GM12878 (cell line): ENCODE data around the gene FBXL19. TPM values are rescaled to one million over a fixed set of nuclear protein-coding genes. Genes with fewer than 3 reads are reported as not detected.

Experiments used
- ATAC-seq: fragments of 200-7000 bp; cut with Tn5 transposase; 3 replicates; pipeline ENCODE4 v1.9.1; 2020; ENCODE audit warnings: mild to moderate bottlenecking, moderate library complexity
- BruUV-seq: library from RNA; stranded (reverse); fragments of 400-500 nt; replicated peaks from 2 replicates; lab custom pipeline; 2021; lab: Mats Ljungman, UMichigan
- CTCF ChIA-PET: fragments of 300-600 bp; sonication (Branson Sonifier 250); formaldehyde crosslinking; extraction: SDS; loops from one replicate; lab custom pipeline; 2021; ENCODE audit warnings: inconsistent platforms; lab: Yijun Ruan, JAX
- POLR2A ChIA-PET: fragments of 350-600 bp; formaldehyde crosslinking; extraction: SDS; loops from one replicate; lab custom pipeline; 2021; ENCODE audit warnings: inconsistent platforms; lab: Charles Lee
- RAD21 ChIA-PET: fragments of 300-600 bp; sonication (Branson Sonifier 250); formaldehyde crosslinking; loops from one replicate; lab custom pipeline; 2023; ENCODE audit warnings: antibody characterized with exemption; ENCODE audit not compliant: unreplicated experiment; lab: Charles Lee
- SMC1A ChIA-PET: fragments of 300-600 bp; sonication (Branson Sonifier 250); formaldehyde crosslinking; loops from one replicate; lab custom pipeline; 2023; ENCODE audit not compliant: unreplicated experiment, uncharacterized antibody; lab: Charles Lee
- DNase-seq: peaks from one replicate; pipeline ENCODE4 v3.0.0-alpha.2; 2011; ENCODE audit warnings: low read depth, low spot score
- FAIRE-seq: peaks from 3 replicates; lab custom pipeline; 2011; peaks lifted over from hg19 to GRCh38; lab: Jason Lieb, UNC
- H2AFZ ChIP-seq: 2 replicates; pipeline ENCODE4 v1.6.0; 2011; ENCODE audit warnings: low read depth, low read length, control low read depth; ENCODE audit not compliant: control insufficient read depth
- H3K27ac ChIP-seq: 2 replicates; pipeline ENCODE4 v1.5.1; 2011; ENCODE audit warnings: control low read depth; ENCODE audit not compliant: control insufficient read depth, insufficient read depth
- H3K27me3 ChIP-seq, 2 experiments: replicated peaks in 1 of 2; 2 replicates each; pipeline versions ENCODE4 v1.6.0 to v1.6.1; 2011; ENCODE audit warnings: low read length in 1 of 2; ENCODE audit not compliant: control insufficient read depth in 2 of 2, insufficient read depth in 2 of 2
- H3K36me3 ChIP-seq, 2 experiments: 2 replicates each; pipeline ENCODE4 v1.5.1; 2011; ENCODE audit warnings: low read length in 1 of 2; ENCODE audit not compliant: control insufficient read depth in 2 of 2, insufficient read depth in 2 of 2
- H3K4me1 ChIP-seq: 2 replicates; pipeline ENCODE4 v1.6.1; 2011; ENCODE audit warnings: mild to moderate bottlenecking, low read length, moderate library complexity, mixed read lengths; ENCODE audit not compliant: control insufficient read depth, insufficient read depth
- H3K4me2 ChIP-seq: 2 replicates; pipeline ENCODE4 v1.6.0; 2011; ENCODE audit warnings: control low read depth; ENCODE audit not compliant: control insufficient read depth, insufficient read depth
- H3K4me3 ChIP-seq: fragments of 200-600 bp; sonication (generic); 2 replicates; pipeline ENCODE4 v1.5.1; 2016
- H3K79me2 ChIP-seq: 2 replicates; pipeline ENCODE4 v1.6.0; 2011; ENCODE audit warnings: low read length; ENCODE audit not compliant: control insufficient read depth, insufficient read depth
- H3K9ac ChIP-seq: 2 replicates; pipeline ENCODE4 v1.8.0; 2011; ENCODE audit warnings: low read length, control low read depth, mixed read lengths; ENCODE audit not compliant: control insufficient read depth, insufficient read depth
- H3K9me3 ChIP-seq: replicated peaks from 3 replicates; pipeline ENCODE4 v1.5.1; 2011; ENCODE audit warnings: mild to moderate bottlenecking, low read length; ENCODE audit not compliant: control insufficient read depth, insufficient read depth
- H4K20me1 ChIP-seq: 2 replicates; pipeline ENCODE4 v1.6.0; 2011; ENCODE audit not compliant: control insufficient read depth, insufficient read depth
- BRCA1 ChIP-seq: IDR thresholded peaks from 2 replicates; pipeline ENCODE4 v1.6.1; 2011; ENCODE audit warnings: low read depth, low read length, improper control_type of control experiment
- CBX3 ChIP-seq: fragments of 200-600 bp; sonication (generic); IDR thresholded peaks from 2 replicates; pipeline ENCODE4 v1.6.1; 2016; ENCODE audit warnings: low read depth, borderline replicate concordance
- CHD2 ChIP-seq: IDR thresholded peaks from 2 replicates; pipeline ENCODE4 v1.6.1; 2011; ENCODE audit warnings: low read depth, low read length, improper control_type of control experiment, borderline replicate concordance
- CREM ChIP-seq: IDR thresholded peaks from 2 replicates; pipeline ENCODE4 v1.6.1; 2014; ENCODE audit warnings: antibody characterized with exemption, low read depth
- EED ChIP-seq: sonication (generic); IDR thresholded peaks from 2 replicates; pipeline ENCODE4 v1.6.1; 2016; ENCODE audit warnings: antibody characterized with exemption, low read depth
- EZH2 ChIP-seq: IDR thresholded peaks from 2 replicates; pipeline ENCODE4 v1.6.1; 2012; ENCODE audit warnings: low read depth, mild to moderate bottlenecking, control low read depth, inconsistent platforms, low read length, borderline replicate concordance; ENCODE audit not compliant: control insufficient read depth
- POLR2AphosphoS5 ChIP-seq: IDR thresholded peaks from 2 replicates; pipeline ENCODE4 v1.6.1; 2011; ENCODE audit warnings: mild to moderate bottlenecking, low read length, inconsistent platforms
- POU2F2 ChIP-seq: IDR thresholded peaks from 3 replicates; pipeline ENCODE4 v1.6.1; 2011; ENCODE audit warnings: low read depth, mild to moderate bottlenecking, low read length, borderline replicate concordance
- RAD21 ChIP-seq: IDR thresholded peaks from 2 replicates; pipeline ENCODE4 v1.6.1; 2011; ENCODE audit warnings: mild to moderate bottlenecking, low read depth, low read length, moderate library complexity; ENCODE audit not compliant: insufficient read depth
- RBBP5 ChIP-seq: fragments of 200-600 bp; sonication (generic); conservative IDR thresholded peaks from 2 replicates; pipeline ENCODE4 v1.6.1; 2016
- RFX5 ChIP-seq: IDR thresholded peaks from 2 replicates; pipeline ENCODE4 v1.6.1; 2011; ENCODE audit warnings: low read depth, low read length, improper control_type of control experiment
- SP1 ChIP-seq: IDR thresholded peaks from one replicate; pipeline ENCODE4 v1.6.1; 2011; ENCODE audit warnings: low read depth, low read length
- STAT3 ChIP-seq: IDR thresholded peaks from 2 replicates; pipeline ENCODE4 v1.6.1; 2011; ENCODE audit warnings: low read depth, low read length, improper control_type of control experiment
- SUPT20H ChIP-seq: IDR thresholded peaks from 2 replicates; pipeline ENCODE4 v1.6.1; 2011; ENCODE audit warnings: low read depth, mild to moderate bottlenecking, low read length, moderate library complexity, borderline replicate concordance; ENCODE audit not compliant: control insufficient read depth
- TCF12 ChIP-seq: IDR thresholded peaks from 2 replicates; pipeline ENCODE4 v1.6.1; 2011; ENCODE audit warnings: low read depth, mild to moderate bottlenecking, low read length
- ZBED1 ChIP-seq: IDR thresholded peaks from 2 replicates; pipeline ENCODE4 v1.6.1; 2016; ENCODE audit warnings: borderline replicate concordance
- whole genome bisulfite sequencing: methylation state at CpG from one replicate; pipeline ENCODE4 v1.1.6; 2016; ENCODE audit warnings: low lambda C conversion rate; ENCODE audit not compliant: insufficient replicate concordance, insufficient coverage; ENCODE audit errors: missing lambda C conversion rate; 5-methylcytosine and 5-hydroxymethylcytosine counted together
- in situ Hi-C: fragments of 300-500 bp; cut with MboI; formaldehyde crosslinking; loops from 9 replicates; pipeline ENCODE4 v1.14.3; 2018; ENCODE audit warnings: mixed read lengths
- intact Hi-C: fragments of 100-400 bp; cut with micrococcal nuclease; formaldehyde crosslinking; loops from one replicate; pipeline ENCODE4 v1.14.2; 2022; ENCODE audit not compliant: unreplicated experiment
- polyA plus RNA-seq, 11 experiments: library from polyadenylated mRNA; depleted of rRNA in 4 of 11; unstranded in 6 of 11; stranded (reverse) in 5 of 11; fragments of >200 nt; fragmentation: Nextera tagmentation in 4 of 11; fragmentation: Illumina TruSeq in 1 of 11; extraction: Ambion mirVana in 4 of 11; extraction: Trizol in 1 of 11; gene quantifications; 1 replicate in 1 of 11; 2 replicates in 10 of 11; pipeline versions ENCODE4 v1.2.1 to v1.2.3, GENCODE V29; 2011 to 2016; ENCODE audit warnings: inconsistent platforms in 2 of 11, missing spikeins in 2 of 11, low read depth in 1 of 11
- total RNA-seq, 4 experiments: library from RNA; depleted of rRNA in 3 of 4; stranded (reverse); fragments of >200 nt in 3 of 4; fragmentation: Illumina TruSeq in 1 of 4; extraction: Trizol in 1 of 4; gene quantifications; 2 replicates each; pipeline versions ENCODE4 v1.2.1 to v1.2.3, GENCODE V29; 2013 to 2021
- TF ChIP-seq, protein P1 (sequence below): IDR thresholded peaks from 2 replicates; pipeline ENCODE4 v1.6.1; 2012; ENCODE audit warnings: low read depth, low read length, improper control_type of control experiment
- TF ChIP-seq, protein P2 (sequence below): fragments of 450-650 bp; IDR thresholded peaks from 2 replicates; pipeline ENCODE4 v1.6.1; 2017; ENCODE audit warnings: mild to moderate bottlenecking, low read depth, inconsistent platforms; ENCODE audit not compliant: poor library complexity, severe bottlenecking
- TF ChIP-seq, protein P3 (sequence below): IDR thresholded peaks from 2 replicates; pipeline ENCODE4 v1.6.1; 2012; ENCODE audit warnings: low read length, inconsistent platforms

Gene FBXL19
- total and polyA plus RNA-seq, 10 of the 15 experiments (the other 5 are each of a cell fraction or from before 2014, with no cell fraction given) = 0.02 to 32.1 (median 6.8) TPM; not detected in 1

GRCh38 chr16:30954993-30955392, 31.6 kb downstream of the FBXL19 start:
- Histone ChIP-seq H3K9me3 (no peaks in the 10 kb centered on the region), H3K79me2 (peaks cover 20% of the 10 kb centered on the region), H3K27me3 (no peaks in the 10 kb centered on the region), H2AFZ (no peak overlapping the region), H4K20me1 (no peaks in the 10 kb centered on the region; the same call in 1 of the 2 replicates), H3K4me2 (no peak overlapping the region)
- no peak for ATAC-seq
- POLR2A ChIA-PET = interaction anchor here (0.6 to 0.8 kb wide), 3 partner anchors 152 to 925 kb away, joined by 3 to 4 read pairs (median 3); no protein-coding TSS in a partner anchor
- BruUV-seq = no TSS peak
- WGBS = 98% methylated on average over 8 of the region's 8 CpGs
- TF ChIP-seq SP1 (no peak), TCF12 (no peak), CBX3 (no peak), CREM (no peak), SUPT20H (no peak), RAD21 (no peak), RBBP5 (no peak), RFX5 (no peak), EZH2 (no peak), BRCA1 (no peak), ZBED1 (no peak), EED (no peak), POU2F2 (no peak), STAT3 (no peak), POLR2AphosphoS5 (no peak), CHD2 (no peak)
- TF ChIP-seq, protein P1, sequence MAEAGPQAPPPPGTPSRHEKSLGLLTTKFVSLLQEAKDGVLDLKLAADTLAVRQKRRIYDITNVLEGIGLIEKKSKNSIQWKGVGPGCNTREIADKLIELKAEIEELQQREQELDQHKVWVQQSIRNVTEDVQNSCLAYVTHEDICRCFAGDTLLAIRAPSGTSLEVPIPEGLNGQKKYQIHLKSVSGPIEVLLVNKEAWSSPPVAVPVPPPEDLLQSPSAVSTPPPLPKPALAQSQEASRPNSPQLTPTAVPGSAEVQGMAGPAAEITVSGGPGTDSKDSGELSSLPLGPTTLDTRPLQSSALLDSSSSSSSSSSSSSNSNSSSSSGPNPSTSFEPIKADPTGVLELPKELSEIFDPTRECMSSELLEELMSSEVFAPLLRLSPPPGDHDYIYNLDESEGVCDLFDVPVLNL = no peak
- TF ChIP-seq, protein P2, sequence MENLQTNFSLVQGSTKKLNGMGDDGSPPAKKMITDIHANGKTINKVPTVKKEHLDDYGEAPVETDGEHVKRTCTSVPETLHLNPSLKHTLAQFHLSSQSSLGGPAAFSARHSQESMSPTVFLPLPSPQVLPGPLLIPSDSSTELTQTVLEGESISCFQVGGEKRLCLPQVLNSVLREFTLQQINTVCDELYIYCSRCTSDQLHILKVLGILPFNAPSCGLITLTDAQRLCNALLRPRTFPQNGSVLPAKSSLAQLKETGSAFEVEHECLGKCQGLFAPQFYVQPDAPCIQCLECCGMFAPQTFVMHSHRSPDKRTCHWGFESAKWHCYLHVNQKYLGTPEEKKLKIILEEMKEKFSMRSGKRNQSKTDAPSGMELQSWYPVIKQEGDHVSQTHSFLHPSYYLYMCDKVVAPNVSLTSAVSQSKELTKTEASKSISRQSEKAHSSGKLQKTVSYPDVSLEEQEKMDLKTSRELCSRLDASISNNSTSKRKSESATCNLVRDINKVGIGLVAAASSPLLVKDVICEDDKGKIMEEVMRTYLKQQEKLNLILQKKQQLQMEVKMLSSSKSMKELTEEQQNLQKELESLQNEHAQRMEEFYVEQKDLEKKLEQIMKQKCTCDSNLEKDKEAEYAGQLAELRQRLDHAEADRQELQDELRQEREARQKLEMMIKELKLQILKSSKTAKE = no peak
- TF ChIP-seq, protein P3, sequence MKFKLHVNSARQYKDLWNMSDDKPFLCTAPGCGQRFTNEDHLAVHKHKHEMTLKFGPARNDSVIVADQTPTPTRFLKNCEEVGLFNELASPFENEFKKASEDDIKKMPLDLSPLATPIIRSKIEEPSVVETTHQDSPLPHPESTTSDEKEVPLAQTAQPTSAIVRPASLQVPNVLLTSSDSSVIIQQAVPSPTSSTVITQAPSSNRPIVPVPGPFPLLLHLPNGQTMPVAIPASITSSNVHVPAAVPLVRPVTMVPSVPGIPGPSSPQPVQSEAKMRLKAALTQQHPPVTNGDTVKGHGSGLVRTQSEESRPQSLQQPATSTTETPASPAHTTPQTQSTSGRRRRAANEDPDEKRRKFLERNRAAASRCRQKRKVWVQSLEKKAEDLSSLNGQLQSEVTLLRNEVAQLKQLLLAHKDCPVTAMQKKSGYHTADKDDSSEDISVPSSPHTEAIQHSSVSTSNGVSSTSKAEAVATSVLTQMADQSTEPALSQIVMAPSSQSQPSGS = no peak
- TF ChIP-seq, all 136 proteins: peak for 0
- Histone ChIP-seq H3K4me1 (peaks cover 22% of the 10 kb centered on the region), H3K27ac (no peak overlapping the region), H3K9ac (no peak overlapping the region), H3K4me3 (no peak overlapping the region), H3K36me3 (peaks cover 0 to 18% of the 10 kb centered on the region in 2 experiments; a peak in 3 of 4 replicates)
- in situ Hi-C loops = loop anchor here (10.0 kb wide), 2 partner anchors 760 to 920 kb away; partner anchors contain the start of gene ZNF267
- FAIRE-seq = no peak
- ChIA-PET CTCF (interaction anchor here (1.0 to 3.6 kb wide), 9 partner anchors 11 to 505 kb away, joined by 4 to 37 read pairs (median 14); partner anchors contain the start of genes VKORC1, ZNF646 and ZNF668), RAD21 (interaction anchor here (1.8 to 2.5 kb wide), 2 partner anchors 111 to 187 kb away, joined by 5 to 17 read pairs; no protein-coding TSS in a partner anchor), SMC1A (interaction anchor here (1.4 to 2.5 kb wide), 5 partner anchors 14 to 187 kb away, joined by 3 to 12 read pairs (median 7); partner anchors contain the start of genes HSD3B7, ZNF646 and ZNF668)
- intact Hi-C loops = loop anchor here (10.0 kb wide), 2 partner anchors 140 to 920 kb away; partner anchors contain the start of genes VKORC1 and ZNF267
- DNase-seq = no peak
